GM12878 (cell line): ENCODE data around the gene GPR146. TPM values are rescaled to one million over a fixed set of nuclear protein-coding genes. Genes with fewer than 3 reads are reported as not detected.

Experiments used
- ATAC-seq: fragments of 200-7000 bp; cut with Tn5 transposase; 3 replicates; pipeline ENCODE4 v1.9.1; 2020; ENCODE audit warnings: mild to moderate bottlenecking, moderate library complexity
- BruUV-seq: library from RNA; stranded (reverse); fragments of 400-500 nt; replicated peaks from 2 replicates; lab custom pipeline; 2021; lab: Mats Ljungman, UMichigan
- CTCF ChIA-PET: fragments of 300-600 bp; sonication (Branson Sonifier 250); formaldehyde crosslinking; extraction: SDS; loops from one replicate; lab custom pipeline; 2021; ENCODE audit warnings: inconsistent platforms; lab: Yijun Ruan, JAX
- POLR2A ChIA-PET: fragments of 350-600 bp; formaldehyde crosslinking; extraction: SDS; loops from one replicate; lab custom pipeline; 2021; ENCODE audit warnings: inconsistent platforms; lab: Charles Lee
- RAD21 ChIA-PET: fragments of 300-600 bp; sonication (Branson Sonifier 250); formaldehyde crosslinking; loops from one replicate; lab custom pipeline; 2023; ENCODE audit warnings: antibody characterized with exemption; ENCODE audit not compliant: unreplicated experiment; lab: Charles Lee
- SMC1A ChIA-PET: fragments of 300-600 bp; sonication (Branson Sonifier 250); formaldehyde crosslinking; loops from one replicate; lab custom pipeline; 2023; ENCODE audit not compliant: unreplicated experiment, uncharacterized antibody; lab: Charles Lee
- DNase-seq: peaks from one replicate; pipeline ENCODE4 v3.0.0-alpha.2; 2011; ENCODE audit warnings: low read depth, low spot score
- FAIRE-seq: peaks from 3 replicates; lab custom pipeline; 2011; peaks lifted over from hg19 to GRCh38; lab: Jason Lieb, UNC
- H2AFZ ChIP-seq: 2 replicates; pipeline ENCODE4 v1.6.0; 2011; ENCODE audit warnings: low read depth, low read length, control low read depth; ENCODE audit not compliant: control insufficient read depth
- H3K27ac ChIP-seq: 2 replicates; pipeline ENCODE4 v1.5.1; 2011; ENCODE audit warnings: control low read depth; ENCODE audit not compliant: control insufficient read depth, insufficient read depth
- H3K27me3 ChIP-seq, 2 experiments: replicated peaks in 1 of 2; 2 replicates each; pipeline versions ENCODE4 v1.6.0 to v1.6.1; 2011; ENCODE audit warnings: low read length in 1 of 2; ENCODE audit not compliant: control insufficient read depth in 2 of 2, insufficient read depth in 2 of 2
- H3K36me3 ChIP-seq, 2 experiments: 2 replicates each; pipeline ENCODE4 v1.5.1; 2011; ENCODE audit warnings: low read length in 1 of 2; ENCODE audit not compliant: control insufficient read depth in 2 of 2, insufficient read depth in 2 of 2
- H3K4me1 ChIP-seq: 2 replicates; pipeline ENCODE4 v1.6.1; 2011; ENCODE audit warnings: mild to moderate bottlenecking, low read length, moderate library complexity, mixed read lengths; ENCODE audit not compliant: control insufficient read depth, insufficient read depth
- H3K4me2 ChIP-seq: 2 replicates; pipeline ENCODE4 v1.6.0; 2011; ENCODE audit warnings: control low read depth; ENCODE audit not compliant: control insufficient read depth, insufficient read depth
- H3K4me3 ChIP-seq: fragments of 200-600 bp; sonication (generic); 2 replicates; pipeline ENCODE4 v1.5.1; 2016
- H3K79me2 ChIP-seq: 2 replicates; pipeline ENCODE4 v1.6.0; 2011; ENCODE audit warnings: low read length; ENCODE audit not compliant: control insufficient read depth, insufficient read depth
- H3K9ac ChIP-seq: 2 replicates; pipeline ENCODE4 v1.8.0; 2011; ENCODE audit warnings: low read length, control low read depth, mixed read lengths; ENCODE audit not compliant: control insufficient read depth, insufficient read depth
- H3K9me3 ChIP-seq: replicated peaks from 3 replicates; pipeline ENCODE4 v1.5.1; 2011; ENCODE audit warnings: mild to moderate bottlenecking, low read length; ENCODE audit not compliant: control insufficient read depth, insufficient read depth
- H4K20me1 ChIP-seq: 2 replicates; pipeline ENCODE4 v1.6.0; 2011; ENCODE audit not compliant: control insufficient read depth, insufficient read depth
- CEBPB ChIP-seq, 2 experiments: fragments of 150-350 bp in 1 of 2; IDR thresholded peaks; 2 replicates each; pipeline ENCODE4 v1.6.1; 2012 to 2014; ENCODE audit warnings: low read depth in 2 of 2, low read length in 2 of 2, borderline replicate concordance in 1 of 2, inconsistent platforms in 1 of 2
- HDGF ChIP-seq: fragments of 450-650 bp; IDR thresholded peaks from 2 replicates; pipeline ENCODE4 v1.6.1; 2016; ENCODE audit warnings: antibody characterized with exemption
- IRF5 ChIP-seq: fragments of 450-650 bp; IDR thresholded peaks from 2 replicates; pipeline ENCODE4 v1.6.1; 2017; ENCODE audit warnings: borderline replicate concordance
- MAX ChIP-seq: IDR thresholded peaks from 2 replicates; pipeline ENCODE4 v1.6.1; 2012; ENCODE audit warnings: low read depth, low read length, improper control_type of control experiment
- MEF2B ChIP-seq: fragments of 450-650 bp; IDR thresholded peaks from 2 replicates; pipeline ENCODE4 v1.6.1; 2018; ENCODE audit warnings: mild to moderate bottlenecking, moderate library complexity; ENCODE audit not compliant: partially characterized antibody, poor library complexity, severe bottlenecking
- NR2F1 ChIP-seq: fragments of 450-650 bp; conservative IDR thresholded peaks from 2 replicates; pipeline ENCODE4 v1.6.1; 2017; ENCODE audit warnings: mild to moderate bottlenecking
- TCF7 ChIP-seq: IDR thresholded peaks from 2 replicates; pipeline ENCODE4 v1.6.1; 2014; ENCODE audit warnings: antibody characterized with exemption, borderline replicate concordance
- ZNF217 ChIP-seq: fragments of 450-650 bp; IDR thresholded peaks from 2 replicates; pipeline ENCODE4 v1.6.1; 2017; ENCODE audit warnings: antibody characterized with exemption, mild to moderate bottlenecking
- ZNF687 ChIP-seq: fragments of 450-650 bp; IDR thresholded peaks from 2 replicates; pipeline ENCODE4 v1.6.1; 2017; ENCODE audit warnings: mild to moderate bottlenecking, moderate library complexity
- WGBS: methylation state at CpG from one replicate; pipeline ENCODE4 v1.1.6; 2016; ENCODE audit warnings: low lambda C conversion rate; ENCODE audit not compliant: insufficient replicate concordance, insufficient coverage; ENCODE audit errors: missing lambda C conversion rate; 5-methylcytosine and 5-hydroxymethylcytosine counted together
- in situ Hi-C: fragments of 300-500 bp; cut with MboI; formaldehyde crosslinking; loops from 9 replicates; pipeline ENCODE4 v1.14.3; 2018; ENCODE audit warnings: mixed read lengths
- intact Hi-C: fragments of 100-400 bp; cut with micrococcal nuclease; formaldehyde crosslinking; loops from one replicate; pipeline ENCODE4 v1.14.2; 2022; ENCODE audit not compliant: unreplicated experiment
- polyA plus RNA-seq, 11 experiments: library from polyadenylated mRNA; depleted of rRNA in 4 of 11; unstranded in 6 of 11; stranded (reverse) in 5 of 11; fragments of >200 nt; fragmentation: Nextera tagmentation in 4 of 11; fragmentation: Illumina TruSeq in 1 of 11; extraction: Ambion mirVana in 4 of 11; extraction: Trizol in 1 of 11; gene quantifications; 1 replicate in 1 of 11; 2 replicates in 10 of 11; pipeline versions ENCODE4 v1.2.1 to v1.2.3, GENCODE V29; 2011 to 2016; ENCODE audit warnings: inconsistent platforms in 2 of 11, missing spikeins in 2 of 11, low read depth in 1 of 11
- total RNA-seq, 4 experiments: library from RNA; depleted of rRNA in 3 of 4; stranded (reverse); fragments of >200 nt in 3 of 4; fragmentation: Illumina TruSeq in 1 of 4; extraction: Trizol in 1 of 4; gene quantifications; 2 replicates each; pipeline versions ENCODE4 v1.2.1 to v1.2.3, GENCODE V29; 2013 to 2021

The GPR146 gene
- total and polyA plus RNA-seq, 10 of the 15 experiments (the other 5 are each of a cell fraction or from before 2014, with no cell fraction given), result 0.19 to 12.0 (median 0.54) TPM; not detected in 2

- DNase-seq, result no peak
- no TSS peak for BruUV-seq
- ChIA-PET POLR2A (interaction anchor here (0.5 to 1.0 kb wide), 2 partner anchors 21 to 66 kb away, joined by 3 to 4 read pairs; no protein-coding TSS in a partner anchor), SMC1A (interaction anchor here (1.3 to 1.4 kb wide), 2 partner anchors 54 to 90 kb away, joined by 3 to 4 read pairs; no protein-coding TSS in a partner anchor), CTCF (interaction anchor here (0.6 to 5.0 kb wide), 8 partner anchors 15 to 123 kb away, joined by 3 to 36 read pairs (median 7); no protein-coding TSS in a partner anchor), RAD21 (interaction anchor here (0.9 kb wide), 1 partner anchor 54 kb away, joined by 4 read pairs; no protein-coding TSS in a partner anchor)
- H4K20me1 ChIP-seq, result no peaks in the 10 kb centered on the region
- H3K27ac ChIP-seq, result no peak overlapping the region
- TF ChIP-seq HDGF (no peak), MEF2B (no peak), IRF5 (no peak), ZNF217 (no peak), MAX (no peak), TCF7 (no peak), NR2F1 (no peak), CEBPB (IDR thresholded peaks at IDR 0.05; ENCODE audit: borderline replicate concordance in 1 of 2, low read depth in 2 of 2, low read length in 2 of 2) (no peak), ZNF687 (no peak)
- H3K9me3 ChIP-seq, result no peaks in the 10 kb centered on the region
- intact Hi-C loops (loop anchor here (1.0 kb wide), 1 partner anchor 10 kb away; no protein-coding TSS in a partner anchor), in situ Hi-C loops (no loop called here)
- FAIRE-seq, result no peak
- no peaks in the 10 kb centered on the region; a peak in 1 of 4 replicates for H3K36me3 ChIP-seq
- H3K27me3 ChIP-seq, result no peaks in the 10 kb centered on the region
- H3K4me1 ChIP-seq, result peaks cover 14% of the 10 kb centered on the region
- no peak overlapping the region for H3K4me3 ChIP-seq
- no peak for ATAC-seq
- WGBS, result 91% methylated on average over 15 of the region's 15 CpGs
- no peaks in the 10 kb centered on the region; the same call in 1 of the 2 replicates for H3K79me2 ChIP-seq
- no peak overlapping the region for H3K4me2 ChIP-seq
- H3K9ac ChIP-seq, result no peak overlapping the region
- H2AFZ ChIP-seq, result no peak overlapping the region
Observed at GRCh38 chr7:1046722-1047679, 2.7 kb downstream of the GPR146 start.
